OCI-LY3 (cell line): ENCODE data around the gene CCT6A.

Experiments used
- CTCF ChIP-seq: fragments of 200-600, 300-600 bp; sonication (generic); IDR thresholded peaks from 2 replicates; pipeline ENCODE4 v1.5.1; 2014; ENCODE audit warnings: antibody characterized with exemption, low read length, low read depth
- EZH2phosphoT487 ChIP-seq: fragments of 200-600 bp; shearing (Covaris generic); IDR thresholded peaks from 2 replicates; pipeline ENCODE4 v1.6.1; 2018; ENCODE audit warnings: antibody characterized with exemption, mixed run types, low read depth

GRCh38 chr7:56106108-56107073, 54.8 kb downstream of the CCT6A start, which contains the start of gene CHCHD2:
- TF ChIP-seq CTCF, result no peak
- no peak for TF ChIP-seq EZH2phosphoT487
